ENCODE results near the gene IGF2. TPM values are rescaled to one million over a fixed set of nuclear protein-coding genes. Genes with fewer than 3 reads are reported as not detected.

The IGF2 gene
- total and polyA plus RNA-seq, 8 donors: 3.8 to 164 (median 10.8) TPM

DNA sequence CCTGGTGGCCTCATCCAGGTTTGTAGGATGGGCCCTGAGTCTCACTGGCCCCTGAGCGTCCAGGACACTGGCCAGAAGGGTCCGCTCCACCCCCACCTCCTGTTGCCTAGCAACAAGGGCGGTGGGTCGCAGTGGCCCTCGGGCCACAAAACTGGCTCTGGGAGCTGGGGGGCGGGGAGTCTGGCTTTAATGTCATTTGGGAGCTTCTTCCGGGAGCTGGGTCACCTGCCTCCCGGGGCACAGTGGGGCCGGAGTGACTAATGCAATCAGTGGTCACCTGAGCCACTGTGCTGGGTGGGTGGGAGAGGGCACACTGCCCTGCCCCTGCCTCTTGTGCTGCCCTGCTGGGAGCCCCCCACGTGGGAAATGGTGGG lies 29.8 kb upstream of the IGF2 start:
- Histone ChIP-seq H3K4me1 (peaks cover 5 to 13% (median 9%) of the 10 kb centered on the region in 4 donors), H3K27ac (no peak overlapping the region), H3K27me3 (peaks cover 2 to 63% (median 28%) of the 10 kb centered on the region in 3 donors), H3K4me3 (no peak overlapping the region), H3K36me3 (no peaks in the 10 kb centered on the region), H3K9me3 (no peaks in the 10 kb centered on the region)
- DNase-seq: no peak
- intact Hi-C loops (cut with DNase I; ENCODE audit: low total_unique reads): no loop called here
- WGBS, 5 donors: 38 to 61% (median 54%) methylated on average over 2 to 10 of the region's 10 CpGs
- TF ChIP-seq, protein P1, sequence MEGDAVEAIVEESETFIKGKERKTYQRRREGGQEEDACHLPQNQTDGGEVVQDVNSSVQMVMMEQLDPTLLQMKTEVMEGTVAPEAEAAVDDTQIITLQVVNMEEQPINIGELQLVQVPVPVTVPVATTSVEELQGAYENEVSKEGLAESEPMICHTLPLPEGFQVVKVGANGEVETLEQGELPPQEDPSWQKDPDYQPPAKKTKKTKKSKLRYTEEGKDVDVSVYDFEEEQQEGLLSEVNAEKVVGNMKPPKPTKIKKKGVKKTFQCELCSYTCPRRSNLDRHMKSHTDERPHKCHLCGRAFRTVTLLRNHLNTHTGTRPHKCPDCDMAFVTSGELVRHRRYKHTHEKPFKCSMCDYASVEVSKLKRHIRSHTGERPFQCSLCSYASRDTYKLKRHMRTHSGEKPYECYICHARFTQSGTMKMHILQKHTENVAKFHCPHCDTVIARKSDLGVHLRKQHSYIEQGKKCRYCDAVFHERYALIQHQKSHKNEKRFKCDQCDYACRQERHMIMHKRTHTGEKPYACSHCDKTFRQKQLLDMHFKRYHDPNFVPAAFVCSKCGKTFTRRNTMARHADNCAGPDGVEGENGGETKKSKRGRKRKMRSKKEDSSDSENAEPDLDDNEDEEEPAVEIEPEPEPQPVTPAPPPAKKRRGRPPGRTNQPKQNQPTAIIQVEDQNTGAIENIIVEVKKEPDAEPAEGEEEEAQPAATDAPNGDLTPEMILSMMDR (IDR thresholded peaks at IDR 0.05): no peak
- TF ChIP-seq POLR2A (IDR thresholded peaks at IDR 0.05): no peak
- TF ChIP-seq EP300 (IDR thresholded peaks at IDR 0.05): no peak
- TF ChIP-seq POLR2AphosphoS5 (IDR thresholded peaks at IDR 0.05): no peak

DNA sequence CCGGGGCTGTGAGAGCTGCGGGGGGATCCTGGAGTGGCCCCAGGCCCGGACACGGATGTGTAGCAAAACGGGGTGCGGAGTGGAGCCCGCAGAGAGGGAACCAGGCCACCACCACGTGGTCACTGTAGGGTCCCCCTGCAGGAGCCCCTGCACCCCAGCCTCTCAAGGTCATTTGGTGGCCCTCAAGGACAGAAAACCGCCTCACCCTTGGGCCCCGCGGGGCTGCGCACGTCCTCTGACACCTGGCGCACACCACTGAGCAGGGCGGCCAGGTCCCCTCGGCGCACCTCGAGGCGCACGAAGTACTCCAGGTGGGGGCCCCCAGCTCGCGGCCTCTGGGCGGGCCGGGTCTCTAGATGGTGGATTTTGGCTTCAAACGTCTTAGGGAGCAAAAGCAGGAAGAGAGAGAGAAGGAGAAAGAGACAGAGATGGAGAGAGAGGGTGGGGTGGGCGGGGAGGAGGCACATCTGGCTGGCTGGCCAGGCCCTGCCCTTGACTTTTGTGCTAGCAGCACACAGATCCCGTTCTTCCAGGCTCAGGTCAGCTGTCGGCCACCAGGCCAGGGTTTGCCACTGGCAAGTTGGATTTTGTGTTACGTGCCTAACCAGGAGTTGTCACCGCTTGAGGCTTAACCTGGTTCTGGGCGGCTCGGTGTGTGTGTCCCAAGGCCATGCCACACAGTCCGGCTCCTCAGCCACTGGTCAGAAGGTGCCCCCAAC lies 29.3 kb upstream of the IGF2 start:
- Histone ChIP-seq H3K4me1 (peaks cover 5 to 13% (median 9%) of the 10 kb centered on the region in 4 donors), H3K4me3 (no peak overlapping the region), H3K9me3 (no peaks in the 10 kb centered on the region), H3K27me3 (peaks cover 2 to 68% (median 28%) of the 10 kb centered on the region in 3 donors), H3K36me3 (no peaks in the 10 kb centered on the region), H3K27ac (no peak overlapping the region)
- intact Hi-C loops (cut with DNase I; ENCODE audit: low total_unique reads): no loop called here
- WGBS, 5 donors: 78 to 83% (median 81%) methylated on average over 15 to 33 of the region's 33 CpGs
- no peak for DNase-seq
- TF ChIP-seq POLR2AphosphoS5 (IDR thresholded peaks at IDR 0.05) (no peak), EP300 (IDR thresholded peaks at IDR 0.05) (no peak), POLR2A (IDR thresholded peaks at IDR 0.05) (no peak)
- TF ChIP-seq, protein P1 (IDR thresholded peaks at IDR 0.05): no peak

DNA sequence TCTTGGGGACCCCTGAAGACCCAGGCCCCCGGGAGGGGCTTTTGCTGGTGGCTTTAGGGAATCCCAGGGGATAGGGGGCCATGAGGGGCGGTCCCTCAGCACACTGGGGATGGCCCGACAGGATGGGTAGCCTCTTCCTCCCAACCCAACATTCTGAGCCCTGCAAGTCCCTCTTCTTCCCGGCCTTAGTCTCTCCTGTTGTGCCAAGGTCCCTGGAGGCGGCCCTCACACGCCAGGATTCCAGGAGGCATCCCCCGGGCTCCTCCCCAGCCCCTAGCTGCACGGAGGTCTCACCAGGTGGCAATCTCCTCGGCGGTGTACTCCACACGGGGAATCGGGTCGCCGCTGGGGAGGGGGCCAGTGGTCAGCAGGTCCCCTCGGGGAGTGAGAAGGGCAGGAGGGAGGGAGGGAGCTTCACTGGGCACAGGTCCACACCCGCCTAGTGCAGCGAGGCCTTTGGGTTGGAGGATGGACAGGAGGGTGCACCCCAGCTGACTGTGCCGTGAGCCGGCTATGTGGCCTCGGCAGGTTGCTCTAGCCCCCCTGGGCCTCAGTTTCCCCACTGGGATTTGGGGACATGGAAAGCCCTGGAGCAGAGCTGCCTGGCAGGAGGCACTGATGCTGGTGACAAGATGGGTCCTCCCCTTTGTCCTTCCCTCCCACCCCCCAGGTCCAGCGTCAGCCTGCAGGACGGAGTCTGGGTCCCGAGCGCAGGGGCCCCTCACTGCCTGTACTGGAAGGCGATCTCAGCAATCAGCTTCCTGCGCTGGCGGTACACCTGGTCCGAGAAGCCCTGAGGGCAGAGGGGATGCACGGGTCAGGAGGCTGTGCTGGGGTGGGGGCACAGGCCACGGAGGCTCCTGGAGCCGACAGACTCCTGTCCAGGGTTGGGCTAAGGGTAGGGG lies 28.2 kb upstream of the IGF2 start:
- no peak for TF ChIP-seq POLR2A (IDR thresholded peaks at IDR 0.05)
- no peak for TF ChIP-seq EP300 (IDR thresholded peaks at IDR 0.05)
- WGBS, 5 donors: 64 to 77% (median 75%) methylated on average over 18 to 31 of the region's 31 CpGs
- Histone ChIP-seq H3K4me1 (peaks cover 5 to 13% (median 9%) of the 10 kb centered on the region in 4 donors), H3K9me3 (no peaks in the 10 kb centered on the region), H3K27ac (no peak overlapping the region), H3K4me3 (no peak overlapping the region), H3K27me3 (peaks cover 2 to 79% (median 28%) of the 10 kb centered on the region in 3 donors), H3K36me3 (no peaks in the 10 kb centered on the region)
- intact Hi-C loops (cut with DNase I; ENCODE audit: low total_unique reads): no loop called here
- no peak for DNase-seq

DNA sequence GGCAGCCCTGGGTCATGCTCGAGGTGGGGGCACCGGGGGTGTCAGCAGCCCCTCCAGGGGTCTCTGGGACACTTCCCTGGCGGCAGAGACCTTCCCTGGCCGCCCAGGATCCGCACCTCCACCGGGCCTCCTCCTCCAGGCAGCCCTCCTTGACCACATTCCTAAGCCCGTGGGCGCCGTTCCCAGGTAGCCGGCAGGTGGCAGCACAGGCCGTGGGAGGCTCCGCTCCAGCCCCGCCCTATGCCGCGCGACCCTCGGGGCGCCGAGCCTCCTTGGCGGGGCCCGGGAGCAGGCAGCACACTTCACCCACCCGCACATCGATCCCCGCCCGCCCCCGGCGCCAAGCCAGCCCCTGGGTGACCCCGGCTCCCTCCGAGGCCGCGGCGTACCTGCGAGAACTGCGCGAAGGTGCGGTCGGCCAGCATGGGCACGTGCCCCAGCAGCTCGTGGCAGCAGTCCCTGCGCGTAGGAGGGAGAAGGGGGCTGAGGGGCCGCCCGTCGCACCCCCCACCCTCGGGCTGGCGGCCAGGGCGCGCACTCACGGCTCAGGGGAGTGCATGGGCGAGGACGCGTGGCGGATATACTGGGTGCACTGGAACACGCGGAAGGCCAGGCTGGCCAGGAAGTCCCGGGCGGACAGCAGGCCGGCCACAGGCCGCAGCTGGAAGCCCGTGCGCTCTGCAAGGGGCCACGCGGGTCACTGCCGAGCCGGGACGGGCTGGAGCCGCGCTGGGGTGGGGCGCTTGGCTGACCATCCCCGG lies 27.1 kb upstream of the IGF2 start:
- intact Hi-C loops (cut with DNase I; ENCODE audit: low total_unique reads): no loop called here
- TF ChIP-seq POLR2A (IDR thresholded peaks at IDR 0.05): no peak
- TF ChIP-seq, protein P1 (IDR thresholded peaks at IDR 0.05): peak in 4 of 7 experiments; percentile 36 to 61 (median 52)
- Histone ChIP-seq H3K4me1 (peaks cover 5 to 13% (median 9%) of the 10 kb centered on the region in 4 donors), H3K4me3 (peak overlapping the region; percentile 6 to 36 (median 25)), H3K27me3 (peaks cover 2 to 86% (median 32%) of the 10 kb centered on the region in 3 donors), H3K36me3 (no peaks in the 10 kb centered on the region), H3K27ac (no peak overlapping the region), H3K9me3 (no peaks in the 10 kb centered on the region)
- peak; percentile 46 to 77 for DNase-seq
- 3 to 7% (median 5%) methylated on average over 30 to 70 of the region's 70 CpGs for WGBS, 5 donors
